HEK293T (cell line): ENCODE measurements around the gene GFER.

Experiments
- ARNT ChIP-seq: fragments of 450-650 bp; IDR thresholded peaks from 2 replicates; pipeline ENCODE4 v1.6.1; 2017; ENCODE audit warnings: mild to moderate bottlenecking
- BHLHE40 ChIP-seq: fragments of 450-650 bp; IDR thresholded peaks from 2 replicates; pipeline ENCODE4 v1.6.1; 2016; ENCODE audit warnings: mild to moderate bottlenecking, moderate library complexity, borderline replicate concordance
- FOXK2 ChIP-seq: fragments of 450-650 bp; IDR thresholded peaks from 2 replicates; pipeline ENCODE4 v1.6.1; 2016; ENCODE audit warnings: mild to moderate bottlenecking
- LEF1 ChIP-seq: fragments of 450-650 bp; IDR thresholded peaks from 2 replicates; pipeline ENCODE4 v1.6.1; 2017; ENCODE audit warnings: mild to moderate bottlenecking, borderline replicate concordance
- SP1 ChIP-seq: fragments of 450-650 bp; IDR thresholded peaks from 2 replicates; pipeline ENCODE4 v1.6.1; 2017
- SUZ12 ChIP-seq: fragments of 450-650 bp; IDR thresholded peaks from 2 replicates; pipeline ENCODE4 v1.6.1; 2016; ENCODE audit warnings: mild to moderate bottlenecking
- TARDBP ChIP-seq: fragments of 450-650 bp; IDR thresholded peaks from 2 replicates; pipeline ENCODE4 v1.6.1; 2016

GRCh38 chr16:1984347-1985225 lies 593 bp downstream of the GFER start:
- TF ChIP-seq ARNT (no peak), FOXK2 (no peak), SUZ12 (no peak), TARDBP (no peak), SP1 (no peak), BHLHE40 (no peak), LEF1 (0 out of 2 replicates have a peak, but pooled peaks have one; percentile 0)
